Loucy (cell line): Measurements from ENCODE around the gene FLII.

ENCODE experiments used
- CTCF ChIP-seq: fragments of 200-600 bp; sonication (generic); conservative IDR thresholded peaks from 2 replicates; pipeline ENCODE4 v1.5.1; 2014; ENCODE audit warnings: mild to moderate bottlenecking, antibody characterized with exemption, low read length
- EZH2phosphoT487 ChIP-seq: fragments of 200-600 bp; IDR thresholded peaks from 2 replicates; pipeline ENCODE4 v1.6.1; 2018; ENCODE audit warnings: antibody characterized with exemption, mild to moderate bottlenecking, moderate library complexity, borderline replicate concordance

- TF ChIP-seq CTCF, result no peak
- TF ChIP-seq EZH2phosphoT487, result no peak
These were observed 21.7 kb upstream of the FLII start for GRCh38 chr17:18280249-18280648.
